CD14-positive monocyte (primary cell): ENCODE measurements around the gene ADGRL3. TPM values are rescaled to one million over a fixed set of nuclear protein-coding genes. Genes with fewer than 3 reads are reported as not detected.

Experiments used
- DNase-seq, 3 donors: peaks; one replicate each; pipeline ENCODE4 v3.0.0-alpha.2; 2011 to 2022
- H2AFZ ChIP-seq: 2 replicates; pipeline ENCODE4 v1.6.0; 2012; ENCODE audit warnings: mild to moderate bottlenecking, low read depth, low read length, inconsistent platforms; ENCODE audit not compliant: insufficient read depth, poor library complexity, severe bottlenecking
- H3K27ac ChIP-seq, 2 donors: 1 replicate in 1 of 2; 2 replicates in 1 of 2; pipeline ENCODE4 v1.5.1; 2012 to 2013; ENCODE audit warnings: low read length in 2 of 2, control low read depth in 1 of 2, inconsistent platforms in 1 of 2, low read depth in 1 of 2, mild to moderate bottlenecking in 1 of 2
- H3K27me3 ChIP-seq, 2 donors: one replicate each; pipeline versions ENCODE4 v1.6.0 to v1.6.1; 2011 to 2013; ENCODE audit warnings: low read length in 2 of 2; ENCODE audit not compliant: control insufficient read depth in 2 of 2, insufficient read depth in 2 of 2
- H3K36me3 ChIP-seq, 2 donors: replicated peaks in 1 of 2; 1 replicate in 1 of 2; 2 replicates in 1 of 2; pipeline versions ENCODE4 v1.5.1 to v1.6.1; 2012 to 2013; ENCODE audit warnings: low read length in 2 of 2, control low read depth in 1 of 2, inconsistent platforms in 1 of 2, mild to moderate bottlenecking in 1 of 2; ENCODE audit not compliant: insufficient read depth in 2 of 2, control insufficient read depth in 1 of 2
- H3K4me1 ChIP-seq, 2 donors: 1 replicate in 1 of 2; 2 replicates in 1 of 2; pipeline versions ENCODE4 v1.5.1 to v1.6.1; 2012 to 2013; ENCODE audit warnings: low read length in 2 of 2, control low read depth in 1 of 2, inconsistent platforms in 1 of 2, mild to moderate bottlenecking in 1 of 2, moderate library complexity in 1 of 2; ENCODE audit not compliant: insufficient read depth in 2 of 2, control insufficient read depth in 1 of 2
- H3K4me2 ChIP-seq: replicated peaks from 2 replicates; pipeline ENCODE3; 2012; ENCODE audit warnings: low read length, moderate library complexity, mild to moderate bottlenecking; ENCODE audit not compliant: poor library complexity, severe bottlenecking; ENCODE audit errors: extremely low read depth
- H3K4me3 ChIP-seq, 3 experiments: fragments of 200-600 bp in 1 of 3; sonication (generic) in 1 of 3; replicated peaks in 1 of 3; 1 replicate in 2 of 3; 2 replicates in 1 of 3; pipeline ENCODE4 v1.5.1; 2011 to 2013; ENCODE audit warnings: low read length in 3 of 3, mild to moderate bottlenecking in 3 of 3, control low read depth in 2 of 3, low read depth in 2 of 3, inconsistent platforms in 1 of 3, moderate library complexity in 1 of 3
- H3K79me2 ChIP-seq: 2 replicates; pipeline ENCODE4 v1.6.0; 2012; ENCODE audit warnings: mild to moderate bottlenecking, control low read depth, inconsistent platforms, low read length, moderate library complexity; ENCODE audit not compliant: insufficient read depth
- H3K9ac ChIP-seq: 2 replicates; pipeline ENCODE4 v1.6.0; 2017; ENCODE audit warnings: low read length, mild to moderate bottlenecking; ENCODE audit not compliant: insufficient read depth, poor library complexity, severe bottlenecking
- H3K9me3 ChIP-seq, 2 donors: replicated peaks in 1 of 2; 1 replicate in 1 of 2; 2 replicates in 1 of 2; pipeline versions ENCODE4 v1.5.1 to v1.6.1; 2012 to 2013; ENCODE audit warnings: low read length in 2 of 2, control low read depth in 1 of 2; ENCODE audit not compliant: control insufficient read depth in 1 of 2, insufficient read depth in 1 of 2
- H4K20me1 ChIP-seq: 2 replicates; pipeline ENCODE4 v1.6.0; 2012; ENCODE audit warnings: mild to moderate bottlenecking, low read length, control low read depth, moderate library complexity; ENCODE audit not compliant: insufficient read depth
- H3K27ac Mint-ChIP-seq, 7 donors: one replicate each; pipeline ENCODE4 v1.8.0; 2020; ENCODE audit warnings: mild to moderate bottlenecking in 7 of 7, mixed read lengths in 7 of 7, moderate library complexity in 6 of 7, inconsistent platforms in 2 of 7
- H3K27me3 Mint-ChIP-seq, 3 donors: one replicate each; pipeline ENCODE4 v1.8.0; 2021 to 2022; ENCODE audit warnings: low read depth in 3 of 3, mild to moderate bottlenecking in 3 of 3, mixed read lengths in 3 of 3, moderate library complexity in 3 of 3, inconsistent platforms in 1 of 3
- H3K36me3 Mint-ChIP-seq, 2 donors: one replicate each; pipeline ENCODE4 v1.8.0; 2020; ENCODE audit warnings: mixed read lengths in 2 of 2, inconsistent platforms in 1 of 2, mild to moderate bottlenecking in 1 of 2
- H3K4me1 Mint-ChIP-seq: one replicate; pipeline ENCODE4 v1.8.0; 2020; ENCODE audit warnings: mild to moderate bottlenecking, mixed read lengths
- H3K4me3 Mint-ChIP-seq, 2 donors: one replicate each; pipeline ENCODE4 v1.8.0; 2020; ENCODE audit warnings: mild to moderate bottlenecking in 2 of 2, mixed read lengths in 2 of 2, moderate library complexity in 1 of 2
- H3K9me3 Mint-ChIP-seq, 7 donors: one replicate each; pipeline ENCODE4 v1.8.0; 2020 to 2022; ENCODE audit warnings: mixed read lengths in 7 of 7, mild to moderate bottlenecking in 6 of 7, moderate library complexity in 6 of 7, inconsistent platforms in 2 of 7
- CTCF ChIP-seq: fragments of 200-600 bp; IDR thresholded peaks from one replicate; pipeline ENCODE4 v1.8.0; 2022; ENCODE audit warnings: antibody characterized with exemption, mild to moderate bottlenecking
- WGBS: methylation state at CpG from one replicate; pipeline ENCODE4 v1.1.5; 2013; ENCODE audit warnings: missing lambda C conversion rate; ENCODE audit not compliant: insufficient coverage; 5-methylcytosine and 5-hydroxymethylcytosine counted together
- intact Hi-C, 2 donors: fragments of 100-400 bp; cut with micrococcal nuclease; formaldehyde crosslinking; loops; one replicate each; pipeline versions ENCODE4 v1.15.0 to v1.15.1; 2023
- polyA plus RNA-seq, 3 donors: library from polyadenylated mRNA; depleted of rRNA in 1 of 3; unstranded in 2 of 3; stranded (reverse) in 1 of 3; fragments of 300-500 nt in 2 of 3; fragments of >200 nt in 1 of 3; fragmentation: Illumina TruSeq in 2 of 3; gene quantifications; 1 replicate in 2 of 3; 2 replicates in 1 of 3; pipeline ENCODE4 v1.2.3, GENCODE V29; 2012 to 2021

ADGRL3 gene
- polyA plus RNA-seq, 3 donors = not detected

DNA sequence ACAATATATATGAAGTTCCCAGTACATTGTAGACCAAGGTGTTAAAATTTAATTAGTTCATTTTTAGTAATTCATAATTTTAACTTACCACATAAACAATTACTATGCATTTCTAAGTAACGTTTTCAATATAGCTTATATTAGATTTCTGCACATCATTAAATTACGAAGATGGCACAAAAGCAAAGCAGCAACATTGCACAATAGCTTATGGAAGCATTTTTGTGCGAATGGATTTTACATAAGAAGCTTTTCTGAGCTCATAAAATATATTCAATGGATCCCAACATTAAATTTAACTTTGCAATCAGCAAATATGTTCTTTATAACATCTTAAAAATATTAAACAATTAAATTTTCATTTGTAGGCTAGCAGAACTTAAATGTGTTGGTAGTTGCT is 875.4 kb downstream of the ADGRL3 start:
- intact Hi-C loops = no loop called here
- no peaks in the 10 kb centered on the region for H3K27me3 ChIP-seq
- TF ChIP-seq CTCF = no peak

GRCh38 chr4:62077406-62077805 is 877.3 kb downstream of the ADGRL3 start:
- H3K4me3 Mint-ChIP-seq = no peak overlapping the region
- intact Hi-C loops = no loop called here

More for the DNA sequence above, 875.4 kb downstream of the ADGRL3 start:
- H2AFZ ChIP-seq = no peak overlapping the region
- H3K36me3 Mint-ChIP-seq = no peaks in the 10 kb centered on the region
- no peaks in the 10 kb centered on the region for H3K4me1 ChIP-seq
- no peak overlapping the region for H3K4me2 ChIP-seq
- H3K9ac ChIP-seq = no peak overlapping the region
- H3K27ac Mint-ChIP-seq = no peak overlapping the region
- H3K4me3 ChIP-seq = no peak overlapping the region
- H3K4me3 Mint-ChIP-seq = no peak overlapping the region
- no peaks in the 10 kb centered on the region for H3K27me3 Mint-ChIP-seq
- no peak for DNase-seq
- H3K79me2 ChIP-seq = no peaks in the 10 kb centered on the region
- H3K36me3 ChIP-seq = no peaks in the 10 kb centered on the region
- no peaks in the 10 kb centered on the region for H3K9me3 Mint-ChIP-seq
- WGBS = no CpG with 5 or more reads among the region's 3 CpGs
- no peaks in the 10 kb centered on the region for H4K20me1 ChIP-seq
- no peaks in the 10 kb centered on the region for H3K9me3 ChIP-seq
- H3K4me1 Mint-ChIP-seq = no peaks in the 10 kb centered on the region
- no peak overlapping the region for H3K27ac ChIP-seq

More at GRCh38 chr4:62077406-62077805, 877.3 kb downstream of the ADGRL3 start:
- Histone ChIP-seq H3K4me1 (no peaks in the 10 kb centered on the region), H4K20me1 (no peaks in the 10 kb centered on the region), H3K79me2 (no peaks in the 10 kb centered on the region), H3K4me3 (no peak overlapping the region), H3K36me3 (no peaks in the 10 kb centered on the region), H3K27me3 (no peaks in the 10 kb centered on the region), H3K9ac (no peak overlapping the region), H2AFZ (no peak overlapping the region), H3K4me2 (no peak overlapping the region), H3K9me3 (no peaks in the 10 kb centered on the region), H3K27ac (no peak overlapping the region)
- no peak for DNase-seq
- TF ChIP-seq CTCF = no peak
- no CpG with 5 or more reads among the region's 1 CpG for WGBS
- no peaks in the 10 kb centered on the region for H3K36me3 Mint-ChIP-seq
- no peaks in the 10 kb centered on the region for H3K9me3 Mint-ChIP-seq
- no peak overlapping the region for H3K27ac Mint-ChIP-seq
- no peaks in the 10 kb centered on the region for H3K4me1 Mint-ChIP-seq
- H3K27me3 Mint-ChIP-seq = no peaks in the 10 kb centered on the region
